Ammon's horn (tissue), 1 donor: Measurements from ENCODE around the gene HS3ST4.

Experiments used
- DNase-seq: peaks from one replicate; pipeline ENCODE4 v3.0.0-alpha.2; 2016; ENCODE audit warnings: low spot score

The HS3ST4 gene

GRCh38 chr16:25691519-25692091 lies at the start of gene HS3ST4:
Gene HS3ST4, plus strand, starts transcription at chr16:25691959.
- no peak for DNase-seq

GRCh38 chr16:25643633-25644032 lies 48.1 kb upstream of the HS3ST4 start:
- no peak for DNase-seq

- DNase-seq, result no peak
These were observed 35.1 kb upstream of the HS3ST4 start for GRCh38 chr16:25656639-25657038.

GRCh38 chr16:25676820-25677219 lies 14.9 kb upstream of the HS3ST4 start:
- no peak for DNase-seq

- DNase-seq, result no peak
These were observed 12.2 kb upstream of the HS3ST4 start for GRCh38 chr16:25679511-25679910.

- DNase-seq, result no peak
These were observed 2.5 kb upstream of the HS3ST4 start for GRCh38 chr16:25689137-25689836.

GRCh38 chr16:25690552-25691143 lies 1.1 kb upstream of the HS3ST4 start:
- DNase-seq, result no peak

GRCh38 chr16:25692351-25692741 lies 587 bp downstream of the HS3ST4 start:
- DNase-seq, result no peak

GRCh38 chr16:25692742-25693508 lies 1.2 kb downstream of the HS3ST4 start:
- no peak for DNase-seq

GRCh38 chr16:25693631-25694030 lies 1.9 kb downstream of the HS3ST4 start:
- DNase-seq, result no peak

GRCh38 chr16:25699069-25699468 lies 7.3 kb downstream of the HS3ST4 start:
- peak; percentile 32 for DNase-seq

GRCh38 chr16:25700547-25700946 lies 8.8 kb downstream of the HS3ST4 start:
- DNase-seq, result no peak

GRCh38 chr16:25707553-25707952 lies 15.8 kb downstream of the HS3ST4 start:
- DNase-seq, result no peak

GRCh38 chr16:25707982-25708583 lies 16.3 kb downstream of the HS3ST4 start:
- DNase-seq, result no peak

GRCh38 chr16:25709213-25709612 lies 17.5 kb downstream of the HS3ST4 start:
- DNase-seq, result no peak

GRCh38 chr16:25713785-25714570 lies 22.2 kb downstream of the HS3ST4 start:
- DNase-seq, result no peak

GRCh38 chr16:25716186-25716585 lies 24.4 kb downstream of the HS3ST4 start:
- no peak for DNase-seq

- DNase-seq, result no peak
These were observed 29.7 kb downstream of the HS3ST4 start for GRCh38 chr16:25721439-25721838.

GRCh38 chr16:25726430-25727098 lies 34.8 kb downstream of the HS3ST4 start:
- DNase-seq, result no peak

GRCh38 chr16:25729188-25729915 lies 37.6 kb downstream of the HS3ST4 start:
- no peak for DNase-seq
